Muscle of back (tissue), 11 donors: Measurements from ENCODE around the gene RAB41. TPM values are rescaled to one million over a fixed set of nuclear protein-coding genes. Genes with fewer than 3 reads are reported as not detected.
"Not testable (repeated sequence)": the region's sequence is repeated elsewhere in the genome, so short reads cannot be mapped to it uniquely, and the experiment has no call there.

Experiments used
- DNase-seq, 3 donors: peaks; one replicate each; pipeline versions ENCODE4 v3.0.0 to v3.0.0-alpha.2; 2013
- polyA plus RNA-seq, 10 donors: library from polyadenylated mRNA; unstranded; fragments of 120-200 nt; gene quantifications; one replicate each; pipeline ENCODE4 v1.2.1, GENCODE V29; 2013; ENCODE audit not compliant: insufficient read length in 10 of 10

Gene RAB41
- polyA plus RNA-seq, 10 donors = 0.30 to 0.83 (median 0.42) TPM

DNA sequence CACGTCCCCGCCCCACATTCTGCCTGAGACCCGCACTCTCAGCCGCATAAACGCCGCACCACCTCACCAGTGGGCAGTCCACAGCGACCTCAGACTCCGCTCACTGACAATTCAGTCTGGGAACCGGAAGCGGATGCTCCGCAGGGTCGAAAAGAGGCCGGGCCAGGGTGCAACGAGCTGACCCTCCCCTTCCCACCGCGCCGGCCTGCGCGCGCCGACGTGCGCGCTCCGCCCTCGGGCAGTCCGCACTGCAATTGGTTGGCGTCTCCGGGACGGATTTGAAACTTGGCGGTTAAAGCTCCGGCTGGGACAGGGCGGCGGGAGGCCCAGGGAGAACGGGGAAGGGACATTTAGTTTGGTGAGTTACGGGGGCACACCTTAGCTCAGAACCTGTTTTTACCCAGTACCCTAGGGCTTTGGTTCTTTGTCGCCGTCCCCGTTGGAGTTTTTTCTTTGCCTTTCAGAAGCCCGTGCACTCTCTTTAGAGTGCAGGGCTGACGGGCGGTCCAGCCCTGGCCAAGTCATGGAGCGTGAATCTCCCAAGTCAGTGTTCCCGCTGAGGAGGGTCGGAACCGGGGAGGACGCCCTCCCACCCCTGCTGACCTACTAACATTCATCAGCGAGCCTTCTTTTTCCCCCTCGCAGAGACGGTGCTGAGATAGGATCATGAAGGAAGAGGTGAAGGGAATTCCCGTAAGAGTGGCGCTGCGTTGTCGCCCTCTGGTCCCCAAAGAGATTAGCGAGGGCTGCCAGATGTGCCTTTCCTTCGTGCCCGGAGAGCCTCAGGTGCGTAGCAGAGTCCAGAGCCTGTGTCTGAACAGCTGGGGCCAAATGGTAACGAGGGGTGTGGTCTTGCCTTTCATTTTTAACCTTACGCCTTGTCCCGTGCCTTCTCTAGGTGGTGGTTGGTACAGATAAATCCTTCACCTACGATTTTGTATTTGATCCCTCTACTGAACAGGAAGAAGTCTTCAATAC is 8.1 kb downstream of the RAB41 start, which contains the start of the genes KIF4A and PDZD11:
Gene KIF4A, plus strand, starts transcription at position 312 of the 978 bp plus-strand sequence. Its CDS starts 355 bp downstream, at position 667.
Gene PDZD11, minus strand, starts transcription at position 135 of the 978 bp plus-strand sequence. CDS start 586 bp downstream, outside the sequence.
- DNase-seq = peak; percentile 76 to 94 (median 89)

- DNase-seq = no peak
Measured at GRCh38 chrX:70292788-70293187, 10.8 kb downstream of the RAB41 start.

- no peak for DNase-seq
Measured at GRCh38 chrX:70293621-70294020, 11.6 kb downstream of the RAB41 start.

- DNase-seq = no peak
Measured at GRCh38 chrX:70301716-70302115, 19.7 kb downstream of the RAB41 start.

- DNase-seq = peak in 1 of 3 donors; percentile 24
Measured at GRCh38 chrX:70313503-70313902, 31.5 kb downstream of the RAB41 start.

- DNase-seq = no peak
Measured at GRCh38 chrX:70322784-70323183, 40.8 kb downstream of the RAB41 start.

DNA sequence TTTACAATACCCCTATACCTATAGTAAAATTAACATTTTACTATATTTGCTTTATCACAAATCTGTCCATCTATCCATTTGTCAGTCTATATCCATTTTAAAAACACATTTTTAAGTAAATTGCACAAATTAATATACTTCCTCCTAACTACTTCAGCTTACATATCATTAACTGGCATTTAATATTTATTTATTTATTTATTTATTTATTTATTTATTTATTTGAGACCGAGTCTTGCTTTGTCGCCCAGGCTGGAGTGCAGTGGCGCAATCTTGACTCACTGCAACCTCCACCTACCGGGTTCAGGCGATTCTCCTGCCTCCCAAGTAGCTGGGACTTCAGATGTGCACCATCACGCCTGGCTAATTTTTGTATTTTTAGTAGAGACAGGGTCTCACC is 41.7 kb downstream of the RAB41 start:
- not testable (repeated sequence) for DNase-seq

DNA sequence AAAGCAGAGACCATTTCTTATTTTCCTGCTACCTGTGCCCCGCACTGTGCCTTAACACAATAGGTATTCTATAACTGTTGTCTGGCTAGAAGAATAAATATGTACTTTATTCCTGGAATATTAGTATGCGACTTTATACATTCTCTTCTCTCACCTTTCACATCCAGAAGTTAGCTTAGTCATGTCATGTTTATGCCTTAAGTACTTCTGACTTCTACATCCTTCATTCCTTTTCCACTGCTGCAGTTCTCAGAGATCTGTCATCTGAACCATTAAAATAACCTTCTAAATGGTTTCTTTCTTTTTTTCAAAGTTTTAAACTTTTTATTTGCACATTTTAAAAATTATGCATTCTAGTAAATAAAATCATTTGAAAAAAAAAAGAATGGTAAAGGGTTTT is 42.4 kb downstream of the RAB41 start:
- no peak for DNase-seq

DNA sequence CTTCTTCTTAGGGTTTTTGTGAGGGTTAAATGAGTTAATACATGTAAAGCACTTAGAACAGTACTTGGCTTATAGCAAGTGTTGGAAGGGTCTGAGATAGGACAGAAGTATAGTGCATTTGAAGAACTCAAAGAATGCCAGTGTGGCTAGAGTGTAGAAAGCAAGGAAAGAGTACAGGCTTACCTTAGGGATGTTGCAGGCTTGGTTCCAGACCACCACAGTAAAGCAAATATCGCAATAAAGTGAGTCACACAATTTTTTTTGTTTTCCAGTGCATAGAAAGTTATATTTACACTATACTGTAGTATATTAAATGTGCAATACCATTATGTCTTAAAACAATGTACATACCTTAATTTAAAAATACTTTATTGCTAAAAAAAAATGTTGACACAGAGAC is 49.2 kb downstream of the RAB41 start:
- no peak for DNase-seq

DNA sequence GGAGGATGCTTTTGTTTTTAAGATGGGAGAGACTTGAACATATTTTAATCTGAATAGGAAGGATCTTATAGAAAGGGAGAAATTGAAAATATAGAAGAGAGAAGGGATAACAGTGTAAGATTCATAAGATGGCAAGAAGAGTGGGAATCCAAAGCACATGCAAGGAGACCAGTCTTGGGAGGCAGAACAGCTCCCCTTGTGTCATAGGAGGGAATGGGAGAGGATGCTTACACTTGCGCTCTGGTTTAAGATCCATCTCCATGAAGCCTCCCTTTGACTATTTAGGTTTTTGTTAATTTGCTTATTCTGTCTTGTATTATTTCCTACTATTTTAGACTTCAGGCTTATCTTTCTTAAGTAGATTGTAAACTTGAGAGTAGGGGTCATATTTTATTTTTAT is 50.6 kb downstream of the RAB41 start:
- no peak for DNase-seq

Other genes with a start within 250 kb of the RAB41 start
- under 1 TPM in 1 of 10 donors, not detected in 9; 0.07 TPM for gene AWAT2, start 232.2 kb upstream of the RAB41 start, polyA plus RNA-seq
- not detected for gene OTUD6A, start 219.7 kb upstream of the RAB41 start, polyA plus RNA-seq
- gene IGBP1, start 148.7 kb upstream of the RAB41 start, polyA plus RNA-seq = 100 to 1,000 TPM in 9 of 10 donors, 10 to 100 TPM in 1; 94.2 to 141 (median 113) TPM
- gene DGAT2L6, start 104.7 kb upstream of the RAB41 start, polyA plus RNA-seq = not detected
- not detected for gene AWAT1, start 47.5 kb upstream of the RAB41 start, polyA plus RNA-seq
- under 1 TPM in 7 of 10 donors, not detected in 3; 0.13 to 0.33 (median 0.21) TPM for gene P2RY4, start 22.0 kb upstream of the RAB41 start, polyA plus RNA-seq
- under 1 TPM in 8 of 10 donors, not detected in 2; 0.09 to 0.62 (median 0.40) TPM for gene ARR3, start 13.8 kb upstream of the RAB41 start, polyA plus RNA-seq
- gene PDZD11, start 7.8 kb downstream of the RAB41 start, polyA plus RNA-seq = 10 to 100 TPM; 33.1 to 44.3 (median 39.6) TPM
- 10 to 100 TPM in 1 of 10 donors, 1 to 10 TPM in 9; 5.2 to 13.3 (median 7.9) TPM for gene KIF4A, start 7.9 kb downstream of the RAB41 start, polyA plus RNA-seq
- gene GDPD2, start 141.1 kb downstream of the RAB41 start, polyA plus RNA-seq = under 1 TPM; 0.39 to 0.88 (median 0.47) TPM
- 10 to 100 TPM in 2 of 10 donors, 1 to 10 TPM in 8; 5.6 to 11.2 (median 6.9) TPM for gene DLG3, start 162.7 kb downstream of the RAB41 start, polyA plus RNA-seq